HG03135 (cell line): ENCODE data around the gene ZSCAN20.
A peak's percentile ranks its signal among the peaks of the same experiment; 100 is the strongest.

Source experiments
- ATAC-seq: cut with Tn5 transposase; IDR thresholded peaks from one replicate; pipeline ENCODE4 v1.9.1; 2021; ENCODE audit warnings: mild to moderate bottlenecking, moderate library complexity; ENCODE audit not compliant: unreplicated experiment

Gene ZSCAN20

GRCh38 chr1:33472269-33472980, at the start of gene ZSCAN20:
Gene ZSCAN20, plus strand, starts transcription at chr1:33472645. Its CDS starts 6,644 bp downstream, at chr1:33479289.
- peak; percentile 92 for ATAC-seq

GRCh38 chr1:33424205-33424604, 48.2 kb upstream of the ZSCAN20 start:
- ATAC-seq: no peak

GRCh38 chr1:33424610-33425009, 47.8 kb upstream of the ZSCAN20 start:
- ATAC-seq: no peak

GRCh38 chr1:33425900-33426299, 46.5 kb upstream of the ZSCAN20 start:
- ATAC-seq: no peak

- ATAC-seq: no peak
These were observed 45.5 kb upstream of the ZSCAN20 start for GRCh38 chr1:33426916-33427315.

GRCh38 chr1:33428661-33429060, 43.8 kb upstream of the ZSCAN20 start:
- ATAC-seq: no peak

- ATAC-seq: no peak
These were observed 43.1 kb upstream of the ZSCAN20 start for GRCh38 chr1:33429332-33429731.

GRCh38 chr1:33429856-33430691, 42.4 kb upstream of the ZSCAN20 start:
- ATAC-seq: no peak

GRCh38 chr1:33430692-33431593, 41.5 kb upstream of the ZSCAN20 start, which contains the start of gene PHC2:
Gene PHC2, minus strand, starts transcription at chr1:33431095. Its CDS starts 55,556 bp downstream, at chr1:33375539.
- ATAC-seq: peak; percentile 97

- ATAC-seq: no peak
These were observed 38.7 kb upstream of the ZSCAN20 start for GRCh38 chr1:33433509-33434362.

GRCh38 chr1:33434363-33434750, 38.1 kb upstream of the ZSCAN20 start:
- no peak for ATAC-seq

- no peak for ATAC-seq
These were observed 37.2 kb upstream of the ZSCAN20 start for GRCh38 chr1:33435096-33435820.

- no peak for ATAC-seq
These were observed 35.7 kb upstream of the ZSCAN20 start for GRCh38 chr1:33436557-33437285.

- ATAC-seq: no peak
These were observed 33.9 kb upstream of the ZSCAN20 start for GRCh38 chr1:33438364-33439160.

- no peak for ATAC-seq
These were observed 32.8 kb upstream of the ZSCAN20 start for GRCh38 chr1:33439662-33440061.

GRCh38 chr1:33441088-33441745, 31.2 kb upstream of the ZSCAN20 start:
- no peak for ATAC-seq

- no peak for ATAC-seq
These were observed 30.3 kb upstream of the ZSCAN20 start for GRCh38 chr1:33442141-33442540.
